Upper lobe of right lung (tissue), 1 donor: Measurements from ENCODE around the gene EYS. TPM values are rescaled to one million over a fixed set of nuclear protein-coding genes. Genes with fewer than 3 reads are reported as not detected.

Experiments
- ATAC-seq: fragments of 200-7000 bp; cut with Tn5 transposase; one replicate; pipeline ENCODE4 v1.9.1; 2020; ENCODE audit warnings: mild to moderate bottlenecking, moderate library complexity
- DNase-seq: peaks from one replicate; pipeline ENCODE4 v3.0.0-alpha.2; 2020
- H3K27ac ChIP-seq: fragments of 200-600 bp; one replicate; pipeline ENCODE4 v1.8.0; 2022
- H3K27me3 ChIP-seq: fragments of 200-600 bp; one replicate; pipeline ENCODE4 v1.8.0; 2022; ENCODE audit warnings: mild to moderate bottlenecking
- H3K36me3 ChIP-seq: fragments of 200-600 bp; one replicate; pipeline ENCODE4 v1.8.0; 2022
- H3K4me1 ChIP-seq: fragments of 200-600 bp; one replicate; pipeline ENCODE4 v1.8.0; 2022
- H3K4me3 ChIP-seq: fragments of 200-600 bp; one replicate; pipeline ENCODE4 v1.8.0; 2022; ENCODE audit warnings: mild to moderate bottlenecking
- H3K9me3 ChIP-seq: fragments of 200-600 bp; one replicate; pipeline ENCODE4 v1.8.0; 2022
- CTCF ChIP-seq: fragments of 200-600 bp; IDR thresholded peaks from one replicate; pipeline ENCODE4 v1.8.0; 2022; ENCODE audit warnings: antibody characterized with exemption
- intact Hi-C: fragments of 100-400 bp; cut with DNase I; formaldehyde crosslinking; loops from one replicate; pipeline ENCODE4 v1.11.0; 2022
- total RNA-seq: library from RNA; stranded (reverse); fragmentation: NEBNext Ultra II Directional; extraction: Animal tissue kit (Norgen Biotek cat#: 25700); gene quantifications from one replicate; pipeline ENCODE4 v1.2.1, GENCODE V29; 2021
- donor health status: DM: no; HTN: yes; CAD: no; lungs with severe emphysema.

Gene EYS
- total RNA-seq, 1 donor from 2014 or later, result not detected

GRCh38 chr6:64750910-64751309 lies 956.1 kb downstream of the EYS start:
- Histone ChIP-seq H3K36me3 (no peaks in the 10 kb centered on the region), H3K27ac (no peak overlapping the region), H3K4me1 (no peaks in the 10 kb centered on the region), H3K4me3 (no peak overlapping the region), H3K27me3 (no peaks in the 10 kb centered on the region), H3K9me3 (no peaks in the 10 kb centered on the region)
- TF ChIP-seq CTCF, result no peak
- no peak for DNase-seq
- intact Hi-C loops, result no loop called here
- no peak for ATAC-seq

- H3K27me3 ChIP-seq, result no peaks in the 10 kb centered on the region
- intact Hi-C loops, result no loop called here
- ATAC-seq (no peak), DNase-seq (no peak)
- H3K4me3 ChIP-seq, result no peak overlapping the region
- no peak overlapping the region for H3K27ac ChIP-seq
- H3K4me1 ChIP-seq, result no peaks in the 10 kb centered on the region
- H3K36me3 ChIP-seq, result no peaks in the 10 kb centered on the region
- H3K9me3 ChIP-seq, result no peaks in the 10 kb centered on the region
- TF ChIP-seq CTCF, result no peak
Observed at GRCh38 chr6:64737418-64737817, 969.6 kb downstream of the EYS start.

GRCh38 chr6:64736421-64736950 lies 970.5 kb downstream of the EYS start:
- ATAC-seq (no peak), DNase-seq (no peak)
- no peak for TF ChIP-seq CTCF
- H3K9me3 ChIP-seq, result no peaks in the 10 kb centered on the region
- H3K4me3 ChIP-seq, result no peak overlapping the region
- intact Hi-C loops, result no loop called here
- no peaks in the 10 kb centered on the region for H3K4me1 ChIP-seq
- no peaks in the 10 kb centered on the region for H3K27me3 ChIP-seq
- no peak overlapping the region for H3K27ac ChIP-seq
- no peaks in the 10 kb centered on the region for H3K36me3 ChIP-seq

GRCh38 chr6:64733433-64733832 lies 973.6 kb downstream of the EYS start:
- no peaks in the 10 kb centered on the region for H3K9me3 ChIP-seq
- DNase-seq, result no peak
- no peaks in the 10 kb centered on the region for H3K4me1 ChIP-seq
- no peaks in the 10 kb centered on the region for H3K36me3 ChIP-seq
- H3K27me3 ChIP-seq, result no peaks in the 10 kb centered on the region
- no peak overlapping the region for H3K27ac ChIP-seq
- H3K4me3 ChIP-seq, result no peak overlapping the region
- no peak for ATAC-seq
- intact Hi-C loops, result no loop called here
- TF ChIP-seq CTCF, result no peak

GRCh38 chr6:64732888-64733287 lies 974.1 kb downstream of the EYS start:
- no peaks in the 10 kb centered on the region for H3K36me3 ChIP-seq
- H3K27ac ChIP-seq, result no peak overlapping the region
- no peak for ATAC-seq
- no peak for TF ChIP-seq CTCF
- H3K27me3 ChIP-seq, result no peaks in the 10 kb centered on the region
- no peak overlapping the region for H3K4me3 ChIP-seq
- intact Hi-C loops, result no loop called here
- no peak for DNase-seq
- H3K4me1 ChIP-seq, result no peaks in the 10 kb centered on the region
- H3K9me3 ChIP-seq, result no peaks in the 10 kb centered on the region

- Histone ChIP-seq H3K36me3 (no peaks in the 10 kb centered on the region), H3K4me1 (no peaks in the 10 kb centered on the region), H3K9me3 (no peaks in the 10 kb centered on the region), H3K27me3 (no peaks in the 10 kb centered on the region), H3K4me3 (no peak overlapping the region), H3K27ac (no peak overlapping the region)
- ATAC-seq, result no peak
- no peak for TF ChIP-seq CTCF
- intact Hi-C loops, result no loop called here
- no peak for DNase-seq
Observed at GRCh38 chr6:64729522-64729921, 977.5 kb downstream of the EYS start.
